ENCODE results near the gene SMPDL3B.

The SMPDL3B gene

DNA sequence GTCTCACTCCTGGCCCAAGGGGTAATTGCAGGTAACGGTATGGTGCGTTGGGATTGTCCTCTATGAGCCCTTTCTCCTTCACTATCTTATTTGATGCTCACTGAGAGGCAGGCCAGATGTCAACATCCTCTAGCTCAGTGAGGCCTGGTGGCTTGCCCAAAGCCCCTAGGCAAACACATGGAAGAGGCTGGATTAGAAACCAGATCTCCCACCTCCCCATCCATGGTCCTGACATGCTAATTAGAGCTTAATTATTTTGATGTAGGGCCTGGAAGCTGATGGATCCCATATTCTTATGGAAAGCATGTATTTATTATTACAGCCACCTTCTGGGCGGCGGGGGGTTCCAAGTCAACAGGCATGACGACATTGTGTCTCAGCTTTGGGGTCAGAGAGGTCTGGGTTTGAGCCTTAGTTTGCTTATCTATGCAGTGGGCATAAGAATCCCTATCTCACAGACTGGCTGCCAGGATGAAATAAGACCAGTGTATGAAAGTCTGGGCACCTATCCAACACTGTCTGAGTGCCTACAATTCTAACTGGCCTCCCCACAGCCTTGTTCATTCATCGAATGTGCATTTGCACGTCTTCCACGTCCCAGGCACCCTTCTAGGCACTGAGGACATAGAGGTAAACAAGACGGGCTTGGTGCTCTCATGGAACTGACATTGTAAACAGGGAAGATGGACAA lies 6.2 kb downstream of the SMPDL3B start:
- no peak for DNase-seq (ENCODE audit: low spot score)

DNA sequence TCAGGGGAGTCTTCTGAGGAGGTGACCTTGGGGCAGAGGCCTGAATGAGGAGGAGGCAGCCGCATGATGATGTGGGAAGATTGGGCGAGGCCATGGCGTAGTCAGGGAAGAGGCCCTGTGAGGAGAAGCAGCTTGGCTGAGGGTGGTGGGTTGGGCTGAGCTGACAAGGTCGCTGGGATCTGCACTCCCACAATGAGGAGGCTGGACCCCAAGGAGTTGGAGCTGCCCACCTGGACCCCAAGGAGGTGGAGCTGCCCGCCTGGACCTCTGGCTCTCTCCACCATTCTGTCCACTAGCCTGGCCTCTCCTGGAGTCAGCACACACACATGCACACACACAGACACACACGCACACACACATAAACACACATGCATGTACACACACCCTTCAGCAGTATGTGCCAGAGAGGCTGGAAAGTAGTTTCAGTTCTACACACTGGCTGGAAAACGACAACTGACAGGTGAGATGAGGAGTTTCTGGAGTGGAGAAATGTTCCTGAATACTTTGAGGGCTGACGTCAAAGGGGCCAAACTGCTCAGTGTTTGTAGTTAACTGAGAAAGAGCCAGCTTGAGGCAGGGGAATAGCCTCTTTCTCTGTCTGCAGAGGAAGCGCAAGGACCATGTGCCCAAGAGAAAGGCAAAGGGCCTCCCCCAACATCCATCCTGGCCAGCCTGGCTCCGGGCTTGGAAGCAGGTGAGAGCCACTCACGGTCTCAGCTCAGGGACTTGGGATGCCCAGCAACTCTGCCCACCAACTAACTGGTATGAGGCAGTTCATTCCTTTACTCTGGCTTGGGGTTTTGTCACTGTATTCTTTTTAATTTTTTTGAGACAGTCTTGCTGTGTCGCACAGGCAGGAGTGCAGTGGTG lies 7.1 kb downstream of the SMPDL3B start:
- DNase-seq (ENCODE audit: low spot score), result no peak

DNA sequence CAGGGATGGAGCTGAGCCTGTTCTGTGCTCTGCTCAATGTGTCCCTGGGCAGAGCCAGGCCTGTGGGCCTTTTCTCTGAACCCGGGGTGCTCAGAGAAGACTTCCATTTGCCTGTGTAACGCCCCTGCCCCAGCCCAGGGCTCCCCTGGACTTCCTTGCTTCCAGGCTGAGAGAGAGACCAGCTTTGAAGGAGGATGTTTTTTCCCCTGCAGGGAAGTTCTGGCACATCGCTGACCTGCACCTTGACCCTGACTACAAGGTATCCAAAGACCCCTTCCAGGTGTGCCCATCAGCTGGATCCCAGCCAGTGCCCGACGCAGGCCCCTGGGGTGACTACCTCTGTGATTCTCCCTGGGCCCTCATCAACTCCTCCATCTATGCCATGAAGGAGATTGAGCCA lies 10.2 kb downstream of the SMPDL3B start:
- DNase-seq (ENCODE audit: low spot score), result no peak

DNA sequence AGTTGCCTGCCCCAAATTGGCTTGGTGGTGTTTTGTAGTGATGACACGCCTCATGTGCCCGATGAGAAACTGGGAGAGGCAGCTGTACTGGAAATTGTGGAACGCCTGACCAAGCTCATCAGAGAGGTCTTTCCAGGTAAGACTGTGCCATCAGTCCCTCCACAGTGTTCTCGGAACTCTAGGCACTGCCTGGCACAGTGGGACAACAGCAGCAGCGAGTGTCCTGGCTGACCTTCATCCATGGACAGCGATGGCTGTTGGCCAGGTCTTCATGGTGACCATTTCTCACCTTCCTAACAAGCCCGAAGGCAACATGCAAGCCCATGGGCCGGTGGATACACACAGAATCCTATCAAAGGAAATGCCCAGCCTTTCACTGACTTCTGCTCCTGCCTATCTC lies 14.2 kb downstream of the SMPDL3B start:
- no peak for DNase-seq (ENCODE audit: low spot score)

DNA sequence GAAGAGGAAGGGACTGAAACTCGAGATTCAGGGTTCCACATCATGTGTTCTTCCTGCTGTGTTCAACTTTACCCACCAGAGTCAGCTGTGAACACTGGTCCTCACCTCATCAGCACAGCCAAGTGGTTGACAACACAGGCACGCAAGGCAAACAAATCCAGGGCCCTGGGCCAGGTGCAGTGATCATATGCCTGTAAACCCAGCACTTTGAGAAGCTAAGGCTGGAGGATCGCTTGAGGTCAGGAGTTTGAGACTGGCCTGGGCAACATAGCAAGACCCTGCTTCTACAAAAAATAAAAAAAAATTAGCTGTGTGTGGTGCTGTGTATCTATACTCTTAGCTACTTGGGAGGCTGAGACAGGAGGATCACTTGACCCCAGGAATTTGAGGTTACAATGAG lies 16.6 kb downstream of the SMPDL3B start:
- DNase-seq (ENCODE audit: low spot score), result no peak

DNA sequence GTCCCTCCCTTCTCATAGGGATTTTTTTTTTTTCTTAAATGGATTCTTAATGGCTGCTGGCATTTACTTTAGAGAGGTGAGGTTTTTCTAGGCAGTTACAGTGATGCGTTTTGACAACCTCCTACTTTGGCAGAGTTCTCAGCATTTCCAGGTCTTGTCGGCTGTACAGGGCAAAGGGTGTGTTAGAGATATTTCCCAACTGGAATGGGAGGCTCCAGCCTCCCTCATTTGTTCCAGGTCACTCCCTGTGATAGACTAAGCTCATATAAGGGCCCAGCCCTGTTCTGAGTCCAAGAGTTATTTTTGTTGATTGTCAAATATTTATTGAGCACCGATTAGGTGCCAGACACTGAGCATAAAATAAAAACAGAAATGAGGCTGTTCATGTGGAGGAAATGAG lies 17.3 kb downstream of the SMPDL3B start:
- no peak for DNase-seq (ENCODE audit: low spot score)

DNA sequence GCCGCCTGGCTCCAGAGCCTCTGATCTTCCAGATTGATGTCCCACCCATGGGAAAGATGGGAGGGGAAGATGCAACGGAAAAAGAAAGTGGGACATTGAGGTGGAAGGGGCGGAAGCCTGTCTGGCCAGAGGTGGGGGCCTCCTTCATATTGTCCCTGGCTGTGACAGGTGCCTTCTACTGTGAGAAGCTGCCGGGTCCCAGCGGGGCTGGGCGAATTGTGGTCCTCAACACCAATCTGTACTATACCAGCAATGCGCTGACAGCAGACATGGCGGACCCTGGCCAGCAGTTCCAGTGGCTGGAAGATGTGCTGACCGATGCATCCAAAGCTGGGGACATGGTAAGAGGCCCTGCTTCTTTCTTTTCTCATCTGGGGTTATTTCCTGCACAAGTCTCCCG lies 19.4 kb downstream of the SMPDL3B start:
- no peak for DNase-seq (ENCODE audit: low spot score)

DNA sequence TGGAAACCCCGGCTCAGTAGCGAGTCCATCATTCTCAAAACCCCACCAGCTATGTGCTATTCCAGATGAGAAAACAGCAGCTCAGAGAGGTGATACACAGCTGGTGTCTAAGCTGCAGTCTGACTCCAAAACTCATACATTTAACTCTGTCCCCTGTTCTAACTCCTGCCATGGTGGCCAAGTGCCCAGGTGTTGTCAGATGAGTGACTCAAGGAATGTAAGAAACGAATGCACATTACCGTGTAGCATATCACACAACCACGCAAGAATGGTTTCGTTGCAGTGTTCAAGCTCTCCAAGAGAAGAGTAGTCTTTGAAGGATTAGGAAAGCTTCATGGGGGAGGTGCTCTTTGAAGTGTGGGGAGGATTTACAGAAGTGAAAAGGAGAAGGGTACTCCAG lies 20.3 kb downstream of the SMPDL3B start:
- DNase-seq (ENCODE audit: low spot score), result no peak

DNA sequence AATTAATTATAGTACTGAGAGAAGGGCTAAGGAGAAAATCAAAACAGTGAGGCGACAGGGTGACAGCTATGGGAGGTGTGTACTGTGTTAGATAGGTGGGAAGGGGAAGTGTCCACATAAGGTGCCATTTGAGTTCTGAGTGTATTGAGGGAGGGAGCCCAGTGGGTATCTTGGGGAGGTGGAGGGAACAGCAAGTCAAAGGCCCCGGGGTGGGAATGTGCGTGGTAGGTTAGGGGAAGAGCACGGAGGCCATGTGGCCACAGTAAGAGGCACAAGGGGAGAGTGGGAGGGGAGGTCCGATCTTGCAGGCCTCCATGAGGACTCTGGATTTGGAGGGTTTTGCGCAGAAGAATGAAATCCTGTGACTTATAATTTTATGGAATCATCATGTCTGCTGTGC lies 22.0 kb downstream of the SMPDL3B start:
- no peak for DNase-seq (ENCODE audit: low spot score)

DNA sequence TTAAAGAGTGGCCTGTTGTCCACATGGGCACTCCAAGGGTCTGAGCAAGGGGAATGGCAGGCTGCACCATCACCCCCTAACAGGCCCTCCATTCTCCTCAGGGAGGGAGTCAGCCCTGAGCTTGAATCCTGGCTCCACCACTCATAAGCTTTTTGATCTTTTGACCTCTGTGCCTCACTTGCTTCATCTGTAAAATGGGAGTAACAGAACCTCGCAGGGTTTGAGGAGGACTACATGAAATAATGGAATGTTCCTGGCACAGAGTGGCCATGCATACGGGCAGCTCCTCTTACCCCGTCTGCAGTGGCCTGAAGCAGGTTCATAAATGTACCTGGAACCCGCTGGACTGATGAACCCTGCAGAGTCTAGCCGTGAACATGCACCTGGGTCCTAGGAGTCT lies 22.9 kb downstream of the SMPDL3B start:
- DNase-seq (ENCODE audit: low spot score), result no peak

DNA sequence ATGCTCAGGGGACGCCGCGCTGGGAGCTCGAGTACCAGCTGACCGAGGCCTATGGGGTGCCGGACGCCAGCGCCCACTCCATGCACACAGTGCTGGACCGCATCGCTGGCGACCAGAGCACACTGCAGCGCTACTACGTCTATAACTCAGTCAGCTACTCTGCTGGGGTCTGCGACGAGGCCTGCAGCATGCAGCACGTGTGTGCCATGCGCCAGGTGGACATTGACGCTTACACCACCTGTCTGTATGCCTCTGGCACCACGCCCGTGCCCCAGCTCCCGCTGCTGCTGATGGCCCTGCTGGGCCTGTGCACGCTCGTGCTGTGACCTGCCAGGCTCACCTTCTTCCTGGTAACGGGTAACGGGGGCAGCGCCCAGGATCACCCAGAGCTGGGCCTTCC lies 23.7 kb downstream of the SMPDL3B start:
- no peak for DNase-seq (ENCODE audit: low spot score)

DNA sequence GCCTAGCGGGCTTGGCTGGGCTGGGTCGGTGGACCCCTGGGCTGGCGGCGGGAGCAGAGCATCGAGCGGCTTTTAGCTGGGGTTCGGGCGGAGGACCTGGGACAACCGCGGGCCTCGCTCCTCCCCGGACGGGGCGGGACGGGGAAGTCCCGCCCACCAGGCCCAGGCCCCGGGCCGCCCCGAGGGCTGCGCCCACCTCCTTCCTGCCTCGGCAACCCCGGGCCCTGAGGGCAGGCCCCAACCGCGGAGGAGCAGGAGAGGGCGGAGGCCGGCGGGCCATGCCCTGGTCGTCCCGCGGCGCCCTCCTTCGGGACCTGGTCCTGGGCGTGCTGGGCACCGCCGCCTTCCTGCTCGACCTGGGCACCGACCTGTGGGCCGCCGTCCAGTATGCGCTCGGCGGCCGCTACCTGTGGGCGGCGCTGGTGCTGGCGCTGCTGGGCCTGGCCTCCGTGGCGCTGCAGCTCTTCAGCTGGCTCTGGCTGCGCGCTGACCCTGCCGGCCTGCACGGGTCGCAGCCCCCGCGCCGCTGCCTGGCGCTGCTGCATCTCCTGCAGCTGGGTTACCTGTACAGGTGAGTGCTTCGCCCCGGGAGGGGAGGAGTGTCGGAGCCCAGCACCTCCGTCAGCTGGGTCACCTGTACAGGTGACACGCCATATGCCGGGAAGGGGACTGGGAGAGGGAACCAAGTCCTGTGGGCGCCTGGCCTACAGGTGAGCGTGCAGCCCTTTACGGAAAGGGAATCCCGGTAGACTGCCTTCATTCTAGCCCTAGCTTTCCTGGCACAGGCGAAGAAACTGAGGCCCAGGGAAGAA lies 25.2 kb downstream of the SMPDL3B start, which contains the start of gene XKR8:
TSS of gene XKR8 (plus strand) at position 182 of the 812 bp plus-strand sequence. CDS start at position 279, 97 bp downstream.
- DNase-seq (ENCODE audit: low spot score), result peak; percentile 93

DNA sequence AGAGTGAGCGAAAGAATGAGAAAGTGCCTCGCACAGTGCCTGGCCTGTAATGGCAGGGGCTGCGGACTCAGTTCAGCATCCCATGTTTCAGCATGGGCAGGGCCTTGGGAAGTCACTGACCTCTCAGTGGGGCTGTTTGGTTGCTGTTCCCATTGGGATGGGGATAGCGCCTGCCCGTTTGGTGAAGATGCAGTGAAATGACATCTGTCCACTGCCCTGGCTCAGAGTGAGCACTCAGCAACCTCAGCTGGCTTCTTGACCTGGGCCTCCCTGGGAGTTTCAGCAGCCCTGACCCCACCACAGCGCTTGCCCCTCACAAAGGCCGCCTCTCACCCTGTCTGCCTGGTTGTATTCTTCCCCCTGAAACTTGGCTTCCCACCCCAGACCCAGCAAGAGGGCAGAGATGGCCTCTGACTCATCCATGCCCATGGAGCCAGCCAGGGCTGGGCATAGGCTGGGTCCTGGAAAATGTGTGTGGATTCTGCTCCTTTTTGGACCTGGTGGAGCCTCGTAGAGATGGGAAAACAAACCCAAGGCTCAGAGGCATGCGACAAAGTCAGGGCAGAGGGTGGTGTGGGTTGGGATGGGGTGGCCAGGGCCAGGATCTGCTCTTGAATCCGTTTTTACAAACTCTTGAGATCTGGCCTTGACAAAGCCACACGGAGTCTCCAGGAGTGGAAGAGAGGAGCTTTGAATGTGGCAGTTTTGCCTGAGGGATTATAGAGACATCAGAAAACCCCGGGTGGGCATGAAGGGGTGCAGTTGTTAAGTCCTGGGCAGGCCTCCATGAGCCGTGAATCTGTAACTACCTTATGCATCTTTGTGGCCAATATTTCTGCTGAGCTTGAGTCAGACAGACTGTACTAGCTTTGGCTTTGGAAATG lies 26.2 kb downstream of the SMPDL3B start:
- peak; percentile 63 for DNase-seq (ENCODE audit: low spot score)

DNA sequence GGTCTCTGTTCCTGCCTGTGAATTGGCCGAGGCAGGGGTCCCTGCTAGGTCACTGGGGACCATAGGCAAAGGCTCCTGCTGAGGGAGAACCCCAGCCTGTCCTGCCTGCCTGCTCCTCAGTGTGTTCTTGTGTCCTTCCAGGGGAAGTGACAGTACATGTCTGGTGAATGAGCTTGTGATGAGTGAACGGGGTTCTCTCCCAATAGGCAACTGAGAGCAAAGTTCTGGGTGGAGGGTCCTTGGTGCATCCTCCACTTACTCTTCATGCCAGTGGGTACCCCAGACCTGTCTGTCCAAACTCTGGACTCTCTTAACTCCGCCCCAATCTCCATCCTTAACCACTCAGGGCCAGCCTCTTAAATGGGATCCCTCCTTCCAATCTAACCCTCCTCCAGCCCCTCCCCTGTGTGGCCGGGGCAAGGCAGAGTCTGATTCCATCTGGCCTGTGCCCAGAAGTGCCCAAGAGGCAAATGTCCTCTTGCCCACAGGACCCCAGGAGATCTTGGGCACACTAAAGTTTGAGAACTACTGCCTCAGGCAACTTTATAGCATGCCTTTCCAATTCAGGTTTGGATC lies 26.9 kb downstream of the SMPDL3B start:
- DNase-seq (ENCODE audit: low spot score), result no peak

DNA sequence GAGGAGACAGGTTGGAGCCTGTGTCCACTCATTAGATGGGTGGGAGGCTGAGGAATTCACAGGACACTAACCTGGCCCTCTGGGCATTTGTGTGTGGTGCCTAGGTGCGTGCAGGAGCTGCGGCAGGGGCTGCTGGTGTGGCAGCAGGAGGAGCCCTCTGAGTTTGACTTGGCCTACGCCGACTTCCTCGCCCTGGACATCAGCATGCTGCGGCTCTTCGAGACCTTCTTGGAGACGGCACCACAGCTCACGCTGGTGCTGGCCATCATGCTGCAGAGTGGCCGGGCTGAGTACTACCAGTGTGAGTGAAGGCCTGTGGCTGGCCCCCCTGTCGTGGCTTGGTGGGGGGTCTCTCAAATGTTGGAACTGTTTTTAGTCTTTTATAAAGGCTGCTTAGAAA lies 28.6 kb downstream of the SMPDL3B start:
- DNase-seq (ENCODE audit: low spot score), result no peak

DNA sequence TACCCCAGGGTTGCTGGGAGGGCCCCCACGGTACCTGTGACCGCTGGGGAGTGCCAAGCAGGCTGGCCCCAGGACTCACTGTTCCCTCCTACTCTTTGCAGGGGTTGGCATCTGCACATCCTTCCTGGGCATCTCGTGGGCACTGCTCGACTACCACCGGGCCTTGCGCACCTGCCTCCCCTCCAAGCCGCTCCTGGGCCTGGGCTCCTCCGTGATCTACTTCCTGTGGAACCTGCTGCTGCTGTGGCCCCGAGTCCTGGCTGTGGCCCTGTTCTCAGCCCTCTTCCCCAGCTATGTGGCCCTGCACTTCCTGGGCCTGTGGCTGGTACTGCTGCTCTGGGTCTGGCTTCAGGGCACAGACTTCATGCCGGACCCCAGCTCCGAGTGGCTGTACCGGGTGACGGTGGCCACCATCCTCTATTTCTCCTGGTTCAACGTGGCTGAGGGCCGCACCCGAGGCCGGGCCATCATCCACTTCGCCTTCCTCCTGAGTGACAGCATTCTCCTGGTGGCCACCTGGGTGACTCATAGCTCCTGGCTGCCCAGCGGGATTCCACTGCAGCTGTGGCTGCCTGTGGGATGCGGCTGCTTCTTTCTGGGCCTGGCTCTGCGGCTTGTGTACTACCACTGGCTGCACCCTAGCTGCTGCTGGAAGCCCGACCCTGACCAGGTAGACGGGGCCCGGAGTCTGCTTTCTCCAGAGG lies 31.8 kb downstream of the SMPDL3B start:
- DNase-seq (ENCODE audit: low spot score), result no peak

DNA sequence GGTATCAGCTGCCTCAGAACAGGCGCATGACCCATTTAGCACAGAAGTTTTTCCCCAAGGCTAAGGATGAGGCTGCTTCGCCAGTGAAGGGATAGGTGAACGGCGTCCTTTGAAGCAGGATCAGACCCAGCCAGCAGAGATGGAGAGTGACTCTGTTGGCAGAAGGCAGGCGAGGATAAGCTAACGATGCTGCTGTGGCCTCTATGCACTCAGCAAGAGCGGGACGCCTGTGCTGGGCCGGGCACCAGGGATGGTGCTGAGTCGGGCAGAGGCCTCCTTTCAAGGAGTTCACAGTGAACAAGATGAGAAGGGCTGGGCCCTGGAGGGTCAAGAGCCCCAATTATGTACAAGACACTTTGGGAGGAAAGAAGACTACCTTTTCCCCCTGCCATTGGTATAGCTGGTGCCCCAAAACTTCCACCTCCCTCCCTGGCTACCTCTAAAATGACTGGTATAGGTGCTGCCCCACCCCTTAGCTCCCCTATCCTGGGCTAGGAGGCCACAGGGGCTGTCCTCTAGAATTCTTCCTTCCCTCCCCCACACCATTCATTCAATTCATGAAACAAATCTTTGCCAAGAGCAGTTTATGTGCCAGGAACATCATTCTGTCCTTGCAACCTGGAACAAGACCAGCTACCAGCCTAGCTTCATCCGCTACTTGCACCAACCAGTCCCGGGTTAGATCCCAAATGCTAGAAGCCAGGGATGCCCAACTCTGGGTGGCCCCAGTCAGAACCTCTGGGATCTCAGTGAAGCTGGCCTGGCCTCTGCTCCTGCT lies 32.5 kb downstream of the SMPDL3B start:
- DNase-seq (ENCODE audit: low spot score), result no peak

DNA sequence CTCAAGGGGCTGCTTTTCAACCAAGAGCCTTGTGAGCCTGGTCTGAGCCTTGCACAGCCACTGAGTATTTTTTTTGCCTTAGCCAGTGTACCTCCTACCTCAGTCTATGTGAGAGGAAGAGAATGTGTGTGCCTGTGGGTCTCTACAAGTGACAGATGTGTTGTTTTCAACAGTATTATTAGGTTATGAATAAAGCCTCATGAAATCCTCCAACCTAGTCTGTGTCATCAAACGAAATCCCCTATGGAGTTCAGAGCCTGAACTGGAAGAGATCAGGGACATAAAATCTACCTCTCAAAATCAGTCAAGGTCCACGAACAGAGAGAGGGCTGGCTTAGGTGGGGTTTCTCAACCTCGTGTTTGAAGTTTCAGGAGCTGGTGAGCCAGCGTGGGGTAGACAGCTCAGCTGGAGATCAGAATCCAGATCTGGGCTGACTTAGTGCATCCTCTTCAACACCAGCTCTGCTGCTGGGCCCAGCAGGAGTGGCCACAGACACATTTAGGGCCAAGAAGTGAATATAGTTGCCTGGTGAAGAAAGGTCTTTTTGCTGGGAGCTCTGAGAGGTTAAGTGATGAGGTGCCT lies 33.2 kb downstream of the SMPDL3B start:
- no peak for DNase-seq (ENCODE audit: low spot score)

DNA sequence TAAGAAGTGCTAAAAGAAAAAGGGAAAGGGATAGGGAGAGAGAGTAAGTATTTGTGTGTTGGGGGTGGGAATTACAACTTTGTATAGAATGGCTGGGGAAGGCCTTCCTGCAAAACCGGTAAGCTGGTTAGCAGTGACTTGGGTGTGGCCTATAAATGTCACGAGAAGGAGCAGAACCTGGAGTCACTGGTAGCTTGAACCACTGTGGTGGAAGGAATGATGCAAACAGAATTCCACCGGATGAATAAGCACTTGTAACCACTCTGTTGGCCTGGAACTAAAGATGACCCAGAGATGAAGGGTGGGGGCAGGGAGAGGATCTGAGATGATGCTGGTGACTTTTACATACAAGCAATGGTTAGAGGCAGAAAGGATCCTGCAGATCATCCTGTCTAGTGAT lies 33.9 kb downstream of the SMPDL3B start:
- DNase-seq (ENCODE audit: low spot score), result peak; percentile 91

Data from hepatic stellate cell (primary cell).